Measurements from ENCODE around the gene WASHC3.
"Not testable (repeated sequence)": the region's sequence is repeated elsewhere in the genome, so short reads cannot be mapped to it uniquely, and the experiment has no call there.

Gene WASHC3

GRCh38 chr12:102061560-102062418, at the start of gene WASHC3:
TSS of gene WASHC3 (minus strand) at chr12:102061991. CDS start at chr12:102061962, 29 bp downstream.
- peak; percentile 88 for DNase-seq (ENCODE audit: low read depth)

GRCh38 chr12:102110782-102111181, 49.0 kb upstream of the WASHC3 start:
- DNase-seq (ENCODE audit: low read depth), result no peak

- no peak for DNase-seq (ENCODE audit: low read depth)
These were observed 46.2 kb upstream of the WASHC3 start for GRCh38 chr12:102107970-102108369.

- DNase-seq (ENCODE audit: low read depth), result no peak
These were observed 45.1 kb upstream of the WASHC3 start for GRCh38 chr12:102106905-102107304.

DNA sequence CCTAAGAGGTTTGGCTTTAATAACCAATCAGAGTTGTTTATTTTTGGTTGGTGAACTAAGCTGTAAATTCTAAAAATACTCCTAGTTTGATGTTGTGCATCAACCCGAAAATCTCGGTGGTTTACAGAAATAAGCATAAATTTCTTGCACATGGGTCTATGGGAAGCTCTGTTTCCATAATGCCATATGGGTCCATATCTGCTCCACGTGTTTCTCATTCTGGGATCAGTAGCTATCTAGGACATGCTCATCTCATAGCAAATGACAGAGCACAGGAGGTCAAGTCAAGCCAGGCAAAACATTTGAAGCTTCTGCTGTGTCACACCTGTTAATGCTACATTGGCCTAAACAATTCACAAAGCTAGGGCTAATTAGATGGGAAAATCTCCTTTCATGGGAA, 35.1 kb upstream of the WASHC3 start:
- DNase-seq (ENCODE audit: low read depth), result no peak

DNA sequence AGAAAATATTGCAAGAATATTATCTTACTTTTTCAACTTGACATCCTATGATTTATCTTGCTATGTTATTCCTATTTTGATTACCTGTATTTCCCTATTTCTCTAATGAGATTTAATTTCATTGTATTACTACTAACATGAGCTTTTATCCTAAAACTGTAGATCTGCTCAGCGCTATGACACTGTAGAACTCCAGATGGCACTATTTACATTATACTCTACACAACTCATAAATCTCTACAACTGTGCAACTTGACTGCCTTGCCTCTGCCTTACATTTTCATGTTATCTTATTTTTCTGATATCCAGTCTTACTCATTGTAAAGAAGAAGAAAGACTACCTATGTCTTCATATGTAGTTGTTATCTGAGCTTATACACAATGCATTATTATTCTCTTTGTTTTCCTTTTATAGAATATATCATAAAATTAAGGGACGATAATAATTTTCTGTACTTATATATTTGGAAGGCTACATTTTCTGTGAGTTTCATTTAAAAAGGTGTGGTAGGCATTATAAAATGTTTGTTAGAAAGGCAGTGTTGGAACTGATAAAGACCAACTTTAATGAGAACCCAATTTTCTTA, 34.0 kb upstream of the WASHC3 start:
- peak; percentile 55 for DNase-seq (ENCODE audit: low read depth)

DNA sequence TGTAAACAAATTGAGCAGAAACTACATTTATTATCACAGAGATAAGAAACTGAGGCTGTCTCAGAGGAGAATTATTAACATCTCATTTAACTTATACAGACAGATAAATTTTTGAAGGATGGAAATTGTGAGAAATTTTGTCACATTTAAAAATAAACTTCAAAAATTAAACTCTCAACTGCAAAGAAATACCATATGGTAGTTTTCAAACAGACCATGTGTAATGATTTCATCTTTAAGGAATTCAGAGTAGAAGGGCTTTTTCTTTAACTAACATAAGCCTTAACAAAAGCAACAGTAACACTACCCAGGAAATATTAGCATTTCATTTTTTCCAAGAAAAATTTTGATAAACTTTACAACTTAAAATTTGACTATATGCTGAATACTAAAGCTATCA, 31.5 kb upstream of the WASHC3 start:
- DNase-seq (ENCODE audit: low read depth), result peak; percentile 41

GRCh38 chr12:102089228-102089835, 27.5 kb upstream of the WASHC3 start:
- not testable (repeated sequence) for DNase-seq (ENCODE audit: low read depth)

DNA sequence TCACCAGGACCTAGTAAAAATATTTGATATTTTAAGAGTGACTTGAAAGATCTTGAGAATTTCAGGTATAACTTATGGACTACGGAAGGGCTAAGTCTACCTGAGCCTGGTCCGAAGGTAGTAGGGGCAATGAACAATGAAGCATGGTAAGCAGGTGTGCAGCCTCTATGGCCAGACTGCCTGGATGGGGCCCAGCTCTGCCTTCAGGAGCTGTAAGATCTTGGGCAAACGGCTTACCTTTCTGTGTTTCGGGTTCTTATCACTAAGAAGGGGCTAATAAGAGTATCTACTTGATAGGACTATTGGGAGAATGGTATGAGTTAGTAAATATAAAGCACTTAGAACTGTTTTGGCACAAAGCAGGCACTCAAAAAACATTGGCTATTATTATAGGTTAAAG, 19.1 kb upstream of the WASHC3 start:
- DNase-seq (ENCODE audit: low read depth), result no peak

GRCh38 chr12:102072092-102072491, 10.3 kb upstream of the WASHC3 start:
- not testable (repeated sequence) for DNase-seq (ENCODE audit: low read depth)

- no peak for DNase-seq (ENCODE audit: low read depth)
These were observed 7.9 kb upstream of the WASHC3 start for GRCh38 chr12:102069707-102070106.

- no peak for DNase-seq (ENCODE audit: low read depth)
These were observed 5.9 kb upstream of the WASHC3 start for GRCh38 chr12:102067574-102068258.

GRCh38 chr12:102064476-102064875, 2.7 kb upstream of the WASHC3 start:
- peak; percentile 60 for DNase-seq (ENCODE audit: low read depth)

GRCh38 chr12:102063069-102063468, 1.3 kb upstream of the WASHC3 start:
- peak; percentile 16 for DNase-seq (ENCODE audit: low read depth)

GRCh38 chr12:102062419-102062806, 622 bp upstream of the WASHC3 start:
- DNase-seq (ENCODE audit: low read depth), result no peak

DNA sequence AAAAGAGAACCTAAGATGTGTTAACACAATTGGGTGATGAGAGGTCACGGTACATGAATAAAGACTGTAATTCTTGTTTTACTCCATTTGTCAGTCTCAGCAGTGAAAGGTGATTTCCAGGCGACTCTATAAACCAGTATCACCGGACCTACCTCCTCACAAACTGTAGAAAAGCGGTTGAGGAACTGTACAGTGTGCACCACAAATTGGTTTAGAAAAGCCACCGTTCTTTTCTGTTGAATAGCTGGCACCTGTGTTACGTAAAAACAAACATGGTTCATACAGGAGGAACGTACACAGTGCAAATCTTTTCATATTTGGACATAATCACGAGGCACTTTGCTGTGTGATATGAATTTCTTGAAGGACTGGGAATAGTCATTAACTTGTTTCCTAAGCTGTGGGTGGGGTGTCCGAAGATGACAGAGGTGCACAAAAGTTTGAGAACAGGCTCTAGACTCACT, 663 bp downstream of the WASHC3 start:
- DNase-seq (ENCODE audit: low read depth), result peak; percentile 17

GRCh38 chr12:102059343-102059742, 2.4 kb downstream of the WASHC3 start:
- no peak for DNase-seq (ENCODE audit: low read depth)

DNA sequence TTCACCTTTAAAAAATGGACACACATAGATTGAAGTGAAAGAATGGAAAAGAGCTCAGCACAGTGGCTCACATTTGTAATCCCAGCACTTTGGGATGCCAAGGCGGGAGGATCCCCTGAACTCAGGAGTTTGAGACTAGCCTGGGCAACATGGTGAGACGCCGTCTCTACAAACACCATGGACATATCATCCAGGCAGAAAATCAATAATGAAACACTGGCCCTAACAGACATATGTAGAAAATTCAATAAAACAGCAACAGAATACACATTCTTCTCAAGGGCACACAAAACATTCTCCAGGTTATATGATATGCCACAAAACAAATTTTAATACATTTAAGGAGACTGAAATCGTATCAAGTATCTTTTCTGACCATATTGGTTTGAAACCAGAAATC, 7.4 kb downstream of the WASHC3 start:
- DNase-seq (ENCODE audit: low read depth), result no peak

GRCh38 chr12:102053062-102053349, 8.8 kb downstream of the WASHC3 start:
- DNase-seq (ENCODE audit: low read depth), result no peak

DNA sequence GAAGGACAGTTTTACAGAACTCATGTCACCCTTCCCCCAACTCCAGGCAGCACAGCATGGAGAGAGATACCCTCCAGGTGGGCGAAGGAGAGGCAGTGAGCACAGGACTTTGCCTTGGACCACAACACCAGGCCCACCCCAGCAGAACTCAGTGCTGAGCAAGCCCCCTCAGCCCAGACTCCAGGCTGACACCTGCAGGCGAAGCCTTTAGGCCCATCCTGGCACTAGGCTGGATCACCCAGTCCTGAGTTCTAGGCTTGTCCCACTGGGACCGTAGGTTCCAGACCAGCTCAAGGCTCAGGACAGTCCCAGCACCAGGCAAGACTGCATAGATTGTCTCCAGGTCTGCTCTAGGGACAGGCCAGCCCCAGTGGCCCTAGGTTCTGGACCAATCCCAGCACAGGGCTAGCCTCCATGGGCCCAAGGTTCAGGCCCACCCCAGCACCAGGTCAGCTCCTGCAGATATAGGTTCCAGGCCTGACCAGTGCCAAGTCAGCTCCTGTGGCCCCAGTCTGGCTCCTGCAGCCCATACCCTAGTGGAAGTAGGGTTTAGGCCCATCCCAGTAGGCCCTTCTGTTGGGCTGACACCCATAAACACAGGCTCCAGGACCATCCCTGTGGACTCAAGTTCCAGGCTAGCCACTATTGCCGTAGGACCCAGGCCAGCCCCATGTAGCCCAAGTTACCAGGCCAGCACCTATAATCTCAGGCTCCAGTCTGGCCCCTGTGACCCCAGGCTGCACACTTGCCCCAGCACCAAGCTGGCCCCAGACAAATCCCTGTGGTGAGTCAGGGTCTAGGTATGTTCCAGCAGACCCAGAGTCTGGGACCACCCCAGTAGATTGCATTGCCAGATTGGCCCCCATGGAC, 9.4 kb downstream of the WASHC3 start:
- DNase-seq (ENCODE audit: low read depth), result no peak

DNA sequence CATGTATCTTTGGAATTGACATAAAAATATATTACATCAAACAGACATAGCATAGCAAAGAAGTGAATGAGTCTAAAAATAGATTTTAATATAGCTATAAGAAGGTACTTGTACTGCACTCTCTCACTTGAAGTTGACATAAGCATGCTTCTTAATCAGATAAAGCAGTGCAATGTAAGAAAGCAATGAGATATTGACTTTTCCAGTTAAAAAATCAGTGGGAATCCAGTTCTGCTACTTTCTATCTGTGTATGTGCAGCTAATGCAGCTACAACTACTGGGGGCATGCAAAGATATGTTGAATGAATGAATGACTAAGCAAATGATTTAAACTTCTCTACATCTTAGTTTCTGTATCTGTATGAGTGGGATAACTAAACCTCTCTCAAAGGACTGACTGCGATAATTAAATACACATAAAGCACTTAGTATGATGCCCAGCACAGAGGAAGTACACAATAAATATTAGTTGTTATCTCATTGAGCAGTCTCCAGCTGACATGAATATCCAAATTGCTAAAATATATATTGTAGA, 10.3 kb downstream of the WASHC3 start:
- DNase-seq (ENCODE audit: low read depth), result no peak
